ENCODE data around the gene LIPG.

The LIPG gene

GRCh38 chr18:49613641-49614151 lies 51.8 kb downstream of the LIPG start:
- no peak for DNase-seq

GRCh38 chr18:49616618-49617328 lies 54.9 kb downstream of the LIPG start:
- DNase-seq = no peak

- DNase-seq = no peak
These were observed 55.5 kb downstream of the LIPG start for GRCh38 chr18:49617329-49617695.

GRCh38 chr18:49617865-49618264 lies 56.0 kb downstream of the LIPG start:
- DNase-seq = no peak

GRCh38 chr18:49618742-49619681 lies 57.2 kb downstream of the LIPG start:
- no peak for DNase-seq

- DNase-seq = no peak
These were observed 57.9 kb downstream of the LIPG start for GRCh38 chr18:49619801-49620200.

GRCh38 chr18:49621301-49621700 lies 59.4 kb downstream of the LIPG start:
- DNase-seq = no peak

- no peak for DNase-seq
These were observed 60.0 kb downstream of the LIPG start for GRCh38 chr18:49621717-49622351.

- DNase-seq = no peak
These were observed 61.7 kb downstream of the LIPG start for GRCh38 chr18:49623571-49623970.

GRCh38 chr18:49625021-49625691 lies 63.3 kb downstream of the LIPG start:
- DNase-seq = no peak

- DNase-seq = no peak
These were observed 65.1 kb downstream of the LIPG start for GRCh38 chr18:49626842-49627467.

GRCh38 chr18:49628119-49628518 lies 66.3 kb downstream of the LIPG start:
- no peak for DNase-seq

GRCh38 chr18:49628881-49629795 lies 67.3 kb downstream of the LIPG start:
- DNase-seq = no peak

GRCh38 chr18:49630246-49630699 lies 68.4 kb downstream of the LIPG start:
- no peak for DNase-seq

GRCh38 chr18:49631146-49631866 lies 69.4 kb downstream of the LIPG start:
- DNase-seq = no peak

GRCh38 chr18:49632588-49632987 lies 70.7 kb downstream of the LIPG start:
- no peak for DNase-seq

- no peak for DNase-seq
These were observed 76.4 kb downstream of the LIPG start for GRCh38 chr18:49638209-49638785.

GRCh38 chr18:49638891-49639557 lies 77.2 kb downstream of the LIPG start:
- DNase-seq = no peak

- DNase-seq = no peak
These were observed 78.0 kb downstream of the LIPG start for GRCh38 chr18:49639643-49640391.

Data from CD4-positive, alpha-beta T cell treated with Interleukin-17A for 4 hours (primary cell).